Measurements from ENCODE around the gene UBALD2. TPM values are rescaled to one million over a fixed set of nuclear protein-coding genes. Genes with fewer than 3 reads are reported as not detected.

The UBALD2 gene
- total and polyA plus RNA-seq, 2 of the 8 experiments (the other 6 are each of a cell fraction or from before 2014, with no cell fraction given), result 17.8 to 22.6 TPM

DNA sequence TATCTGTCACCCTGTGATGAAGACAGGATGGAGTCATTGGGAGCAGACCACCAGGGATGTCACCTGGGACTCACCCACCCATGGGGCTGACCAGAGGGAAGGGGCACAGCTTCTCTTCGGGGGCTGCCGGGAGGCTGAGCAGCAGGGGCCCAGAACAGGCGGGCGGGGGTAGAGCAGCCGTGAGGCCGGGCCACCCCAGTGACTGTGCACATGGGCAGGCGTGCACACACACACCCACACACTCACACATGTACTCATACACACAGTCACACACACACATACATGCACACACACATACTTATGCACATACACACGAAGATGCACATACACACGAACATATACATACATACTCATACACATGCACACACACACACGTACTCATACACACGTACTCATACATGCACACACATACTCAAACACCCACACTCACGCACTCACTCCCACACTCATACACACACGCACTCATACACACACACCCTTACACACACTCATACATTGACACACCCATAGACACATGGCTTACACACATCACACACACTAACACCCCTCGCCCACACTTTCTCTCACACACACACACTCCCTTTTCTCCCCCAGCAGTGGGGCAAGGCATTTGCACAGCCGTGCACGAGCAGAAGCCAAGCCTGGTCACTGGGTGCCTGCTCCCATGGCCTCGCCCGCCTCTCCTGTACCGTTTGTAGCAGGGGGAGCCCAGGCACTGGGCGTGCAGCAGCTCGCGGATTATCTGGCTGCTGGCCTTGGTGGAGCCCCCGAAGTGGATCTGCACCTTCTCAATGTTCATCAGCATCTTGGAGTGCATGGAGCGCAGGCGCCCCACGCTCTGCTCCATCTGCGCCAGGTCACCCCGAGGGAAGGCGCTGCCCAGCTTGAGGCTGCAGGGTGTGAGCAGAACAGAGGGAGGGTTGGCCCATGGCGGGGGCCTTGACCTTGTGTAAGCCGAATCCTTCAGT lies 12.4 kb downstream of the UBALD2 start (continued):
- TF ChIP-seq, protein P1, sequence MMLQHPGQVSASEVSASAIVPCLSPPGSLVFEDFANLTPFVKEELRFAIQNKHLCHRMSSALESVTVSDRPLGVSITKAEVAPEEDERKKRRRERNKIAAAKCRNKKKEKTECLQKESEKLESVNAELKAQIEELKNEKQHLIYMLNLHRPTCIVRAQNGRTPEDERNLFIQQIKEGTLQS (IDR thresholded peaks at IDR 0.05; ENCODE audit: insufficient read depth, low read depth, low read length), result no peak

Data from H1 (cell line).